Measurements from ENCODE around the gene FTO.

FTO gene

GRCh38 chr16:53736297-53736696, 32.3 kb downstream of the FTO start:
- Histone ChIP-seq H3K4me1 (ENCODE audit: control insufficient read depth in 1 of 2, insufficient read depth in 2 of 2, low read length in 2 of 2) (peaks cover 0 to 6% of the 10 kb centered on the region in 2 donors), H3K27ac (ENCODE audit: low read length) (no peak overlapping the region), H3K27me3 (ENCODE audit: low read depth, low read length) (no peaks in the 10 kb centered on the region), H3K9me3 (ENCODE audit: control insufficient read depth in 1 of 2, low read length in 2 of 2) (no peaks in the 10 kb centered on the region), H3K36me3 (ENCODE audit: control insufficient read depth in 1 of 2, insufficient read depth in 2 of 2, low read length in 2 of 2) (no peaks in the 10 kb centered on the region), H3K4me3 (ENCODE audit: low read depth in 1 of 2, low read length in 2 of 2) (no peak overlapping the region)

GRCh38 chr16:53737552-53737951, 33.6 kb downstream of the FTO start:
- no peak overlapping the region for H3K4me3 ChIP-seq (ENCODE audit: low read depth in 1 of 2, low read length in 2 of 2)
- no peak overlapping the region for H3K27ac ChIP-seq (ENCODE audit: low read length)
- H3K4me1 ChIP-seq (ENCODE audit: control insufficient read depth in 1 of 2, insufficient read depth in 2 of 2, low read length in 2 of 2) = peaks cover 0 to 2% of the 10 kb centered on the region in 2 donors

DNA sequence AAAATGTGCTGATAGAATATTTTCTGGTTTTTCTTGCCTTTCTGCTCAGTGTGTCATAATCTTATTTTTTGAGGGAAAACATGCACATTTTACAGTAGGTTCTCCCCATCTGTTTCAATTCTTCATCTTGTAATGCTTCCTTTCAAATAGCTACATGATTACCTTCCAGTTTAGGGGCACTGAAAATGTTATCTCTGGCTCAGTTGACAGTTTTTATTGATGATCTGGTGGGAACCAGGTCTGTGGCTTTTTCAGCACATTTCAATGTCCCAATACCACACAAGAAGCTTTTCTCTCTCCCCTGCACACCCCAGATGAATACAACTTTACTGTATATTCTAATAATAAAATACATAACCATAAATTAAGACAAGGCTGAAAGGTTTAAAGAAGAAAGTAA, 36.5 kb downstream of the FTO start:
- Histone ChIP-seq H3K4me1 (ENCODE audit: control insufficient read depth in 1 of 2, insufficient read depth in 2 of 2, low read length in 2 of 2) (peaks cover 0 to 4% of the 10 kb centered on the region in 2 donors), H3K9me3 (ENCODE audit: control insufficient read depth in 1 of 2, low read length in 2 of 2) (no peaks in the 10 kb centered on the region), H3K27ac (ENCODE audit: low read length) (no peak overlapping the region), H3K36me3 (ENCODE audit: control insufficient read depth in 1 of 2, insufficient read depth in 2 of 2, low read length in 2 of 2) (no peaks in the 10 kb centered on the region), H3K27me3 (ENCODE audit: low read depth, low read length) (no peaks in the 10 kb centered on the region), H3K4me3 (ENCODE audit: low read depth in 1 of 2, low read length in 2 of 2) (no peak overlapping the region)

More at GRCh38 chr16:53737552-53737951, 33.6 kb downstream of the FTO start:
- no peaks in the 10 kb centered on the region for H3K36me3 ChIP-seq (ENCODE audit: control insufficient read depth in 1 of 2, insufficient read depth in 2 of 2, low read length in 2 of 2)
- H3K9me3 ChIP-seq (ENCODE audit: control insufficient read depth in 1 of 2, low read length in 2 of 2) = no peaks in the 10 kb centered on the region
- no peaks in the 10 kb centered on the region for H3K27me3 ChIP-seq (ENCODE audit: low read depth, low read length)

DNA sequence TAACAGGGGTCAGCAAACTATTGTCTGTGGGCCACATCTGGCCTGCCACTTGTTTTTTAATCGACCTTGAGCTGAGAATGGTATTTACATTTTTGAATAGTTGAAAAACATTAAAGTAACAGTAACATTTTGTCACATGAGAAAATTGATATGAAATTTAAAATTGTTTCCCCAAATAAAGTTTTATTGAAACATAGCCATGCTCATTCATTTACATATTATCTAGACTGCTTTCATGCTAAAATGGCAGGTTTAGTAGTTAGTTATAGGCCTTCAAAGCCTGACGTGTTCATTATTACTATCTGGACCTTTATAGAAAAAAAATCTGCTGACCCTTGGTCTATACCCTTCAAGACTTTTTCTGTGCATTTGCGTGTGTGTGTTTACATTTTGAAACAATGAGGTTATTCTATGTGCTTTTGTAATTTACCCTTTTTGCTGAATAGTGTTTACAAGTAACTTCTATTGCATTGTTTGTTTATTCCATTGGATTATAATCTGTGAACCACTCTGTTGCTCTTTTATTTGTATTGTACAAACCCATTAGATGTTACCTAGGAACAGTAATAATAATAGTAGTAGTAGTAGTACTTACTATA, 37.1 kb downstream of the FTO start:
- peaks cover 0 to 4% of the 10 kb centered on the region in 2 donors for H3K4me1 ChIP-seq (ENCODE audit: control insufficient read depth in 1 of 2, insufficient read depth in 2 of 2, low read length in 2 of 2)
- no peaks in the 10 kb centered on the region for H3K27me3 ChIP-seq (ENCODE audit: low read depth, low read length)
- no peaks in the 10 kb centered on the region for H3K9me3 ChIP-seq (ENCODE audit: control insufficient read depth in 1 of 2, low read length in 2 of 2)

GRCh38 chr16:53741546-53741945, 37.6 kb downstream of the FTO start:
- H3K27me3 ChIP-seq (ENCODE audit: low read depth, low read length) = no peaks in the 10 kb centered on the region
- no peak overlapping the region for H3K27ac ChIP-seq (ENCODE audit: low read length)
- H3K36me3 ChIP-seq (ENCODE audit: control insufficient read depth in 1 of 2, insufficient read depth in 2 of 2, low read length in 2 of 2) = no peaks in the 10 kb centered on the region
- peaks cover 0 to 4% of the 10 kb centered on the region in 2 donors for H3K4me1 ChIP-seq (ENCODE audit: control insufficient read depth in 1 of 2, insufficient read depth in 2 of 2, low read length in 2 of 2)
- H3K4me3 ChIP-seq (ENCODE audit: low read depth in 1 of 2, low read length in 2 of 2) = no peak overlapping the region
- H3K9me3 ChIP-seq (ENCODE audit: control insufficient read depth in 1 of 2, low read length in 2 of 2) = no peaks in the 10 kb centered on the region

More for the DNA sequence above, 37.1 kb downstream of the FTO start:
- Histone ChIP-seq H3K4me3 (ENCODE audit: low read depth in 1 of 2, low read length in 2 of 2) (no peak overlapping the region), H3K27ac (ENCODE audit: low read length) (no peak overlapping the region), H3K36me3 (ENCODE audit: control insufficient read depth in 1 of 2, insufficient read depth in 2 of 2, low read length in 2 of 2) (no peaks in the 10 kb centered on the region)

GRCh38 chr16:53743149-53743566, 39.2 kb downstream of the FTO start:
- peaks cover 0 to 4% of the 10 kb centered on the region in 2 donors for H3K4me1 ChIP-seq (ENCODE audit: control insufficient read depth in 1 of 2, insufficient read depth in 2 of 2, low read length in 2 of 2)
- no peaks in the 10 kb centered on the region for H3K36me3 ChIP-seq (ENCODE audit: control insufficient read depth in 1 of 2, insufficient read depth in 2 of 2, low read length in 2 of 2)

DNA sequence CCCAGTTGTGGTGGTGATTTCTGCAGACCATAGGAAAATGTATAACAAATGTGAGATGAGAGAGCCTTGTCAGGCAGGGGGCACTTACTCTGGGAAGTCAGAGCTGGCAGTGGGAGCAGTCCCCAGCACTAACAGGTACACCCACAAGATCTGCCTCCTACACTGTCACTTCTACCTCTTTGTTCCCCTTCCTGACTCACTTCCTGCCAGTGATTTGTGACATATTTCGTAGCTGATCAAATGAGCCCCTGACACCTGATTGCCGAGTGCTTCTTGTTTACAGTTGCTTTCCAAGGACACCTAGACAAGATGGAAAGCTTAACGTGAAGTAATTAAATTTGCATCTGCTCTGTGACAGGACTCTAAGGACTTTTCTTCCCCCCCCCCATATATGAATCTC, 40.5 kb downstream of the FTO start:
- no peaks in the 10 kb centered on the region for H3K27me3 ChIP-seq (ENCODE audit: low read depth, low read length)
- H3K9me3 ChIP-seq (ENCODE audit: control insufficient read depth in 1 of 2, low read length in 2 of 2) = no peaks in the 10 kb centered on the region
- no peak overlapping the region for H3K4me3 ChIP-seq (ENCODE audit: low read depth in 1 of 2, low read length in 2 of 2)
- H3K4me1 ChIP-seq (ENCODE audit: control insufficient read depth in 1 of 2, insufficient read depth in 2 of 2, low read length in 2 of 2) = peaks cover 0 to 4% of the 10 kb centered on the region in 2 donors
- H3K36me3 ChIP-seq (ENCODE audit: control insufficient read depth in 1 of 2, insufficient read depth in 2 of 2, low read length in 2 of 2) = no peaks in the 10 kb centered on the region
- H3K27ac ChIP-seq (ENCODE audit: low read length) = no peak overlapping the region

More at GRCh38 chr16:53743149-53743566, 39.2 kb downstream of the FTO start:
- H3K27me3 ChIP-seq (ENCODE audit: low read depth, low read length) = no peaks in the 10 kb centered on the region
- no peak overlapping the region for H3K27ac ChIP-seq (ENCODE audit: low read length)
- H3K9me3 ChIP-seq (ENCODE audit: control insufficient read depth in 1 of 2, low read length in 2 of 2) = no peaks in the 10 kb centered on the region
- H3K4me3 ChIP-seq (ENCODE audit: low read depth in 1 of 2, low read length in 2 of 2) = no peak overlapping the region

DNA sequence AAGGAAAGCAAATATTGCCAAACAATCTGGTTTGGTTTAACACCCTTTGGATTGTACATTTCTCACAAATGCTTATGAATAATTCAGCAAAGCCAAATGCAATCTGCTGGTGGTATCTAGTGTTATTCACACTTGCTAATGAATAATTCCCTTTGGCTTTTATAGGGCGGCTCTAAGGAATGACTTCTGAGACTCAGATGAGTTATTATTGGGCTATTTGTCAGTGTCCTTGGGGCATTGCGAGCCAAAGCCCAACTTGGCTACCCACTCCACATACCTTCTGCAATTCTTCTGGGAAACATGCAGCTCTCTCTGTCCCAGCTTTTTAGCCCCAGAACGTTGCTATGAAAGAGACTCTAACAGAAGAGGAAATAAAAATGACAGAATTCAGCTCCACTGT, 41.1 kb downstream of the FTO start:
- Histone ChIP-seq H3K27ac (ENCODE audit: low read length) (no peak overlapping the region), H3K27me3 (ENCODE audit: low read depth, low read length) (no peaks in the 10 kb centered on the region), H3K4me1 (ENCODE audit: control insufficient read depth in 1 of 2, insufficient read depth in 2 of 2, low read length in 2 of 2) (peaks cover 0 to 4% of the 10 kb centered on the region in 2 donors), H3K4me3 (ENCODE audit: low read depth in 1 of 2, low read length in 2 of 2) (no peak overlapping the region), H3K9me3 (ENCODE audit: control insufficient read depth in 1 of 2, low read length in 2 of 2) (no peaks in the 10 kb centered on the region), H3K36me3 (ENCODE audit: control insufficient read depth in 1 of 2, insufficient read depth in 2 of 2, low read length in 2 of 2) (no peaks in the 10 kb centered on the region)

- Histone ChIP-seq H3K4me1 (ENCODE audit: control insufficient read depth in 1 of 2, insufficient read depth in 2 of 2, low read length in 2 of 2) (peaks cover 0 to 4% of the 10 kb centered on the region in 2 donors), H3K9me3 (ENCODE audit: control insufficient read depth in 1 of 2, low read length in 2 of 2) (no peaks in the 10 kb centered on the region), H3K27me3 (ENCODE audit: low read depth, low read length) (no peaks in the 10 kb centered on the region), H3K4me3 (ENCODE audit: low read depth in 1 of 2, low read length in 2 of 2) (no peak overlapping the region), H3K27ac (ENCODE audit: low read length) (no peak overlapping the region), H3K36me3 (ENCODE audit: control insufficient read depth in 1 of 2, insufficient read depth in 2 of 2, low read length in 2 of 2) (no peaks in the 10 kb centered on the region)
Measured at GRCh38 chr16:53745753-53746266, 41.9 kb downstream of the FTO start.

GRCh38 chr16:53752560-53752959, 48.6 kb downstream of the FTO start:
- Histone ChIP-seq H3K36me3 (ENCODE audit: control insufficient read depth in 1 of 2, insufficient read depth in 2 of 2, low read length in 2 of 2) (no peaks in the 10 kb centered on the region), H3K27ac (ENCODE audit: low read length) (no peak overlapping the region), H3K27me3 (ENCODE audit: low read depth, low read length) (no peaks in the 10 kb centered on the region), H3K4me3 (ENCODE audit: low read depth in 1 of 2, low read length in 2 of 2) (no peak overlapping the region), H3K9me3 (ENCODE audit: control insufficient read depth in 1 of 2, low read length in 2 of 2) (no peaks in the 10 kb centered on the region), H3K4me1 (ENCODE audit: control insufficient read depth in 1 of 2, insufficient read depth in 2 of 2, low read length in 2 of 2) (peaks cover 0 to 25% of the 10 kb centered on the region in 2 donors)

GRCh38 chr16:53753431-53753830, 49.5 kb downstream of the FTO start:
- no peaks in the 10 kb centered on the region for H3K27me3 ChIP-seq (ENCODE audit: low read depth, low read length)

More at GRCh38 chr16:53753431-53753830, 49.5 kb downstream of the FTO start:
- Histone ChIP-seq H3K4me1 (ENCODE audit: control insufficient read depth in 1 of 2, insufficient read depth in 2 of 2, low read length in 2 of 2) (peaks cover 0 to 25% of the 10 kb centered on the region in 2 donors), H3K27ac (ENCODE audit: low read length) (no peak overlapping the region), H3K36me3 (ENCODE audit: control insufficient read depth in 1 of 2, insufficient read depth in 2 of 2, low read length in 2 of 2) (no peaks in the 10 kb centered on the region), H3K9me3 (ENCODE audit: control insufficient read depth in 1 of 2, low read length in 2 of 2) (no peaks in the 10 kb centered on the region), H3K4me3 (ENCODE audit: low read depth in 1 of 2, low read length in 2 of 2) (no peak overlapping the region)

Data from muscle layer of duodenum (tissue), 2 donors.